Measurements from ENCODE around the gene SHLD2.

- TF ChIP-seq CTCF (conservative IDR thresholded peaks at IDR 0.05; ENCODE audit: low read length): no peak
- no peak for TF ChIP-seq EZH2phosphoT487 (IDR thresholded peaks at IDR 0.05; ENCODE audit: borderline replicate concordance, low read depth, low read length)
Measured at GRCh38 chr10:87072449-87072848, 22.6 kb upstream of the SHLD2 start.

Data from OCI-LY7 (cell line).